Measurements from ENCODE around the gene SLC17A9. TPM values are rescaled to one million over a fixed set of nuclear protein-coding genes. Genes with fewer than 3 reads are reported as not detected.

SLC17A9 gene
- total and polyA plus RNA-seq, 8 donors = 0.63 to 7.7 (median 3.1) TPM

- no peak overlapping the region for H3K4me3 ChIP-seq
- TF ChIP-seq CTCF (IDR thresholded peaks at IDR 0.05) = no peak
- peaks cover 0 to 4% (median 0%) of the 10 kb centered on the region in 3 donors for H3K4me1 ChIP-seq
- ATAC-seq (no peak), FAIRE-seq (no peak), DNase-seq (no peak)
- no peaks in the 10 kb centered on the region for H3K36me3 ChIP-seq
- WGBS, 2 donors = 52 to 71% methylated on average over 10 of the region's 10 CpGs
- no peaks in the 10 kb centered on the region for H3K9me3 ChIP-seq
- intact Hi-C loops (cut with DNase I) = no loop called here
- no peak overlapping the region for H3K27ac ChIP-seq
- H3K27me3 ChIP-seq = peaks cover 0 to 24% (median 3%) of the 10 kb centered on the region in 4 donors
Measured at GRCh38 chr20:62971211-62971949, 18.9 kb downstream of the SLC17A9 start.

GRCh38 chr20:62971950-62972844, 19.7 kb downstream of the SLC17A9 start:
- Histone ChIP-seq H3K4me3 (peak overlapping the region in 2 of 4 donors; percentile 17 to 31), H3K9me3 (no peaks in the 10 kb centered on the region), H3K27me3 (peaks cover 0 to 24% (median 3%) of the 10 kb centered on the region in 4 donors), H3K4me1 (peaks cover 0 to 4% (median 0%) of the 10 kb centered on the region in 3 donors), H3K27ac (no peak overlapping the region), H3K36me3 (no peaks in the 10 kb centered on the region)
- FAIRE-seq (no peak), ATAC-seq (peak; percentile 96 to 100 (median 99)), DNase-seq (peak; percentile 75 to 96 (median 89))
- intact Hi-C loops (cut with DNase I) = no loop called here
- WGBS, 2 donors = 2 to 3% methylated on average over 32 to 38 of the region's 38 CpGs
- TF ChIP-seq CTCF (IDR thresholded peaks at IDR 0.05) = peak; percentile 71 to 82 (median 79)

GRCh38 chr20:62972845-62973745, 20.6 kb downstream of the SLC17A9 start:
- Histone ChIP-seq H3K36me3 (no peaks in the 10 kb centered on the region), H3K4me1 (peaks cover 0 to 4% (median 0%) of the 10 kb centered on the region in 3 donors), H3K9me3 (no peaks in the 10 kb centered on the region), H3K27me3 (peaks cover 0 to 24% (median 3%) of the 10 kb centered on the region in 4 donors), H3K27ac (no peak overlapping the region), H3K4me3 (peak overlapping the region in 2 of 4 donors; percentile 17 to 31)
- WGBS, 2 donors = 17 to 20% methylated on average over 42 to 48 of the region's 48 CpGs
- no peak for FAIRE-seq
- peak; percentile 5 to 17 (median 11) for ATAC-seq
- intact Hi-C loops (cut with DNase I) = no loop called here
- TF ChIP-seq CTCF (IDR thresholded peaks at IDR 0.05) = no peak
- DNase-seq = peak in 1 of 6 donors; percentile 64

- H3K4me3 ChIP-seq = no peak overlapping the region
- H3K36me3 ChIP-seq = no peaks in the 10 kb centered on the region
- peaks cover 0 to 4% (median 0%) of the 10 kb centered on the region in 3 donors for H3K4me1 ChIP-seq
- no peak for TF ChIP-seq CTCF (IDR thresholded peaks at IDR 0.05)
- WGBS, 2 donors = 53 to 64% methylated on average over 10 of the region's 10 CpGs
- H3K27ac ChIP-seq = no peak overlapping the region
- intact Hi-C loops (cut with DNase I) = no loop called here
- FAIRE-seq = no peak
- no peak for ATAC-seq
- H3K27me3 ChIP-seq = peaks cover 0 to 24% (median 3%) of the 10 kb centered on the region in 4 donors
- DNase-seq = peak in 1 of 6 donors; percentile 29
- H3K9me3 ChIP-seq = no peaks in the 10 kb centered on the region
Measured at GRCh38 chr20:62975251-62975760, 22.8 kb downstream of the SLC17A9 start.
